ENCODE measurements around the gene SIRT4.
"Not testable (repeated sequence)": the region's sequence is repeated elsewhere in the genome, so short reads cannot be mapped to it uniquely, and the experiment has no call there.

SIRT4 gene

GRCh38 chr12:120283318-120283717, 18.8 kb upstream of the SIRT4 start:
- DNase-seq = no peak

GRCh38 chr12:120284381-120284780, 17.7 kb upstream of the SIRT4 start:
- no peak for DNase-seq

- DNase-seq = no peak
Measured at GRCh38 chr12:120286768-120287490, 15.2 kb upstream of the SIRT4 start.

- no peak for DNase-seq
Measured at GRCh38 chr12:120287491-120287890, 14.6 kb upstream of the SIRT4 start.

GRCh38 chr12:120290609-120291305, 11.4 kb upstream of the SIRT4 start:
- peak; percentile 16 to 35 for DNase-seq

GRCh38 chr12:120292411-120292660, 9.8 kb upstream of the SIRT4 start:
- DNase-seq = no peak

- DNase-seq = peak; percentile 92 to 96
Measured at GRCh38 chr12:120292661-120293531, 9.2 kb upstream of the SIRT4 start, which contains the start of gene RNU4-1. RNU4-1 (minus strand) TSS chr12:120293237.

- peak; percentile 9 to 11 for DNase-seq
Measured at GRCh38 chr12:120314220-120314619, 12.1 kb downstream of the SIRT4 start.

GRCh38 chr12:120316798-120317223, 14.7 kb downstream of the SIRT4 start:
- DNase-seq = peak; percentile 39 to 40

- peak; percentile 99 for DNase-seq
Measured at GRCh38 chr12:120317224-120318105, 15.3 kb downstream of the SIRT4 start.

- no peak for DNase-seq
Measured at GRCh38 chr12:120321382-120322202, 19.5 kb downstream of the SIRT4 start.

GRCh38 chr12:120323772-120324171, 21.7 kb downstream of the SIRT4 start:
- DNase-seq = no peak

- DNase-seq = no peak
Measured at GRCh38 chr12:120324841-120325417, 22.8 kb downstream of the SIRT4 start.

GRCh38 chr12:120327593-120327992, 25.5 kb downstream of the SIRT4 start, which contains the start of gene PLA2G1B:
PLA2G1B (minus strand) TSS chr12:120327779; CDS start chr12:120327753, 26 bp downstream.
- DNase-seq = no peak

GRCh38 chr12:120328228-120328627, 26.1 kb downstream of the SIRT4 start:
- no peak for DNase-seq

GRCh38 chr12:120331390-120331789, 29.3 kb downstream of the SIRT4 start:
- DNase-seq = no peak

GRCh38 chr12:120332041-120332440, 29.9 kb downstream of the SIRT4 start:
- DNase-seq = no peak

- no peak for DNase-seq
Measured at GRCh38 chr12:120332523-120332922, 30.4 kb downstream of the SIRT4 start.

GRCh38 chr12:120335447-120335846, 33.3 kb downstream of the SIRT4 start:
- DNase-seq = not testable (repeated sequence)

- not testable (repeated sequence) for DNase-seq
Measured at GRCh38 chr12:120336392-120336791, 34.3 kb downstream of the SIRT4 start.

- DNase-seq = no peak
Measured at GRCh38 chr12:120337730-120338129, 35.6 kb downstream of the SIRT4 start.
